ENCODE data around the gene DBT. TPM values are rescaled to one million over a fixed set of nuclear protein-coding genes. Genes with fewer than 3 reads are reported as not detected.
A peak's percentile ranks its signal among the peaks of the same experiment; 100 is the strongest.

Gene DBT
- total and polyA plus RNA-seq, 2 of the 13 experiments (the other 11 are each of a cell fraction or from before 2014, with no cell fraction given): 3.3 to 10.2 TPM

DNA sequence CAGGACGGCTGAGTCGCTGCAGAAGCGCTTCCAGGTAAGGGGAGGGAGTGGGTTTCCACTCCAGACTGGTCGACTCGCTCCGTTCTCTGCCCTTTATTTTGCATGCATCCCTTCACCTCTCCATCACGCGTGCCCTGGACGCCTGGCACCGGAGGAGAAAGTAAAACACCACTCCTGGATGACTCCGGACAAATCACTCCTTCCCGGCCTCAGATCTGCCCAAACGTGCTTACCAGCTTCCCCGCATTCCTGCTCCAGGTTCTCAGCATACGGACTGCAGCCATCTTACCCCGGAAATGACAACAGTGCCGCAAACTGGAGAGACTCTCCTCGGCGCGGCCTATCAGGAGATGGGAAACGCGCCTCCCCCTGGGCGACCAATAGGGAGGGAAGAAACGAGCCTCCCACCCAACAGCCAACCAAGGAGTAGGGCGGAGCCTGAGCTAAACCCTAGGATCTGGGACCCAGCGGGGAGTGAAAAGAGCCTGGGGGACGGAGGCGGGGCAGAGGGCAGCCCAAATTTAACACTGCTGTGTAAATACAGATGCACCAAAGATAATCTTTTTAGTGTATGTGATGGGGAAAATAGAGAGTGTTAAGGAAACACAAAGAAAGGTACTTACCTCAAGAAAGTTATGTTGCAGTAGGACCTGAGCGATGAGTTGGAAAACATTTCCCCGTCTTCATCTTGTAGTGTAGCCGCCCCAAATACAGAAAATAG is at the start of gene DBT (continued):
- TF ChIP-seq, protein P1, sequence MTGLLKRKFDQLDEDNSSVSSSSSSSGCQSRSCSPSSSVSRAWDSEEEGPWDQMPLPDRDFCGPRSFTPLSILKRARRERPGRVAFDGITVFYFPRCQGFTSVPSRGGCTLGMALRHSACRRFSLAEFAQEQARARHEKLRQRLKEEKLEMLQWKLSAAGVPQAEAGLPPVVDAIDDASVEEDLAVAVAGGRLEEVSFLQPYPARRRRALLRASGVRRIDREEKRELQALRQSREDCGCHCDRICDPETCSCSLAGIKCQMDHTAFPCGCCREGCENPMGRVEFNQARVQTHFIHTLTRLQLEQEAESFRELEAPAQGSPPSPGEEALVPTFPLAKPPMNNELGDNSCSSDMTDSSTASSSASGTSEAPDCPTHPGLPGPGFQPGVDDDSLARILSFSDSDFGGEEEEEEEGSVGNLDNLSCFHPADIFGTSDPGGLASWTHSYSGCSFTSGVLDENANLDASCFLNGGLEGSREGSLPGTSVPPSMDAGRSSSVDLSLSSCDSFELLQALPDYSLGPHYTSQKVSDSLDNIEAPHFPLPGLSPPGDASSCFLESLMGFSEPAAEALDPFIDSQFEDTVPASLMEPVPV (CRISPR knock-in tag; IDR thresholded peaks at IDR 0.05): 0 out of 2 replicates have a peak, but pooled peaks have one; percentile 58
- TF ChIP-seq, protein P2, sequence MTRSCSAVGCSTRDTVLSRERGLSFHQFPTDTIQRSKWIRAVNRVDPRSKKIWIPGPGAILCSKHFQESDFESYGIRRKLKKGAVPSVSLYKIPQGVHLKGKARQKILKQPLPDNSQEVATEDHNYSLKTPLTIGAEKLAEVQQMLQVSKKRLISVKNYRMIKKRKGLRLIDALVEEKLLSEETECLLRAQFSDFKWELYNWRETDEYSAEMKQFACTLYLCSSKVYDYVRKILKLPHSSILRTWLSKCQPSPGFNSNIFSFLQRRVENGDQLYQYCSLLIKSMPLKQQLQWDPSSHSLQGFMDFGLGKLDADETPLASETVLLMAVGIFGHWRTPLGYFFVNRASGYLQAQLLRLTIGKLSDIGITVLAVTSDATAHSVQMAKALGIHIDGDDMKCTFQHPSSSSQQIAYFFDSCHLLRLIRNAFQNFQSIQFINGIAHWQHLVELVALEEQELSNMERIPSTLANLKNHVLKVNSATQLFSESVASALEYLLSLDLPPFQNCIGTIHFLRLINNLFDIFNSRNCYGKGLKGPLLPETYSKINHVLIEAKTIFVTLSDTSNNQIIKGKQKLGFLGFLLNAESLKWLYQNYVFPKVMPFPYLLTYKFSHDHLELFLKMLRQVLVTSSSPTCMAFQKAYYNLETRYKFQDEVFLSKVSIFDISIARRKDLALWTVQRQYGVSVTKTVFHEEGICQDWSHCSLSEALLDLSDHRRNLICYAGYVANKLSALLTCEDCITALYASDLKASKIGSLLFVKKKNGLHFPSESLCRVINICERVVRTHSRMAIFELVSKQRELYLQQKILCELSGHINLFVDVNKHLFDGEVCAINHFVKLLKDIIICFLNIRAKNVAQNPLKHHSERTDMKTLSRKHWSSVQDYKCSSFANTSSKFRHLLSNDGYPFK (CRISPR knock-in tag; IDR thresholded peaks at IDR 0.05; ENCODE audit: borderline replicate concordance): peak; percentile 86
- no peak for TF ChIP-seq ZNF75D (CRISPR knock-in tag; IDR thresholded peaks at IDR 0.05; ENCODE audit: borderline replicate concordance)
- TF ChIP-seq MXD4 (CRISPR knock-in tag; IDR thresholded peaks at IDR 0.05): peak; percentile 62; the same call in 1 of the 2 replicates
- TF ChIP-seq, protein P3, sequence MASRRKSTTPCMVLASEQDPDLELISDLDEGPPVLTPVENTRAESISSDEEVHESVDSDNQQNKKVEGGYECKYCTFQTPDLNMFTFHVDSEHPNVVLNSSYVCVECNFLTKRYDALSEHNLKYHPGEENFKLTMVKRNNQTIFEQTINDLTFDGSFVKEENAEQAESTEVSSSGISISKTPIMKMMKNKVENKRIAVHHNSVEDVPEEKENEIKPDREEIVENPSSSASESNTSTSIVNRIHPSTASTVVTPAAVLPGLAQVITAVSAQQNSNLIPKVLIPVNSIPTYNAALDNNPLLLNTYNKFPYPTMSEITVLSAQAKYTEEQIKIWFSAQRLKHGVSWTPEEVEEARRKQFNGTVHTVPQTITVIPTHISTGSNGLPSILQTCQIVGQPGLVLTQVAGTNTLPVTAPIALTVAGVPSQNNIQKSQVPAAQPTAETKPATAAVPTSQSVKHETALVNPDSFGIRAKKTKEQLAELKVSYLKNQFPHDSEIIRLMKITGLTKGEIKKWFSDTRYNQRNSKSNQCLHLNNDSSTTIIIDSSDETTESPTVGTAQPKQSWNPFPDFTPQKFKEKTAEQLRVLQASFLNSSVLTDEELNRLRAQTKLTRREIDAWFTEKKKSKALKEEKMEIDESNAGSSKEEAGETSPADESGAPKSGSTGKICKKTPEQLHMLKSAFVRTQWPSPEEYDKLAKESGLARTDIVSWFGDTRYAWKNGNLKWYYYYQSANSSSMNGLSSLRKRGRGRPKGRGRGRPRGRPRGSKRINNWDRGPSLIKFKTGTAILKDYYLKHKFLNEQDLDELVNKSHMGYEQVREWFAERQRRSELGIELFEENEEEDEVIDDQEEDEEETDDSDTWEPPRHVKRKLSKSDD (CRISPR knock-in tag; IDR thresholded peaks at IDR 0.05; ENCODE audit: low read depth): peak; percentile 76; the same call in 1 of the 2 replicates
- TF ChIP-seq BRCA1 (CRISPR knock-in tag; IDR thresholded peaks at IDR 0.05): 0 out of 2 replicates have a peak, but pooled peaks have one; percentile 84
- 0 out of 2 replicates have a peak, but pooled peaks have one; percentile 39 for TF ChIP-seq SOX5 (CRISPR knock-in tag; IDR thresholded peaks at IDR 0.05; ENCODE audit: borderline replicate concordance)
- TF ChIP-seq, protein P4, sequence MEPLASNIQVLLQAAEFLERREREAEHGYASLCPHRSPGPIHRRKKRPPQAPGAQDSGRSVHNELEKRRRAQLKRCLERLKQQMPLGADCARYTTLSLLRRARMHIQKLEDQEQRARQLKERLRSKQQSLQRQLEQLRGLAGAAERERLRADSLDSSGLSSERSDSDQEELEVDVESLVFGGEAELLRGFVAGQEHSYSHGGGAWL (CRISPR knock-in tag; IDR thresholded peaks at IDR 0.05): peak; percentile 76
- no peak for TF ChIP-seq ATRX (CRISPR knock-in tag; IDR thresholded peaks at IDR 0.05; ENCODE audit: borderline replicate concordance)
- TF ChIP-seq ZNF44 (CRISPR knock-in tag; IDR thresholded peaks at IDR 0.05): peak; percentile 74; the same call in 1 of the 2 replicates
- TF ChIP-seq SATB2 (CRISPR knock-in tag; IDR thresholded peaks at IDR 0.05): 0 out of 2 replicates have a peak, but pooled peaks have one; percentile 60
- TF ChIP-seq ZNF747 (CRISPR knock-in tag; IDR thresholded peaks at IDR 0.05; ENCODE audit: borderline replicate concordance): no peak
- TF ChIP-seq MYC (CRISPR knock-in tag; IDR thresholded peaks at IDR 0.05; ENCODE audit: borderline replicate concordance): peak; percentile 69; the same call in 1 of the 2 replicates
- TF ChIP-seq, protein P5, sequence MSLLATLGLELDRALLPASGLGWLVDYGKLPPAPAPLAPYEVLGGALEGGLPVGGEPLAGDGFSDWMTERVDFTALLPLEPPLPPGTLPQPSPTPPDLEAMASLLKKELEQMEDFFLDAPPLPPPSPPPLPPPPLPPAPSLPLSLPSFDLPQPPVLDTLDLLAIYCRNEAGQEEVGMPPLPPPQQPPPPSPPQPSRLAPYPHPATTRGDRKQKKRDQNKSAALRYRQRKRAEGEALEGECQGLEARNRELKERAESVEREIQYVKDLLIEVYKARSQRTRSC (CRISPR knock-in tag; IDR thresholded peaks at IDR 0.05; ENCODE audit: low read depth): no peak
- TF ChIP-seq SMYD3 (CRISPR knock-in tag; IDR thresholded peaks at IDR 0.05): no peak
- peak; percentile 56; the same call in 1 of the 2 replicates for TF ChIP-seq DNMT3B (CRISPR knock-in tag; conservative IDR thresholded peaks at IDR 0.05)
- TF ChIP-seq ATAD3A (CRISPR knock-in tag; IDR thresholded peaks at IDR 0.05): no peak
- TF ChIP-seq, protein P6, sequence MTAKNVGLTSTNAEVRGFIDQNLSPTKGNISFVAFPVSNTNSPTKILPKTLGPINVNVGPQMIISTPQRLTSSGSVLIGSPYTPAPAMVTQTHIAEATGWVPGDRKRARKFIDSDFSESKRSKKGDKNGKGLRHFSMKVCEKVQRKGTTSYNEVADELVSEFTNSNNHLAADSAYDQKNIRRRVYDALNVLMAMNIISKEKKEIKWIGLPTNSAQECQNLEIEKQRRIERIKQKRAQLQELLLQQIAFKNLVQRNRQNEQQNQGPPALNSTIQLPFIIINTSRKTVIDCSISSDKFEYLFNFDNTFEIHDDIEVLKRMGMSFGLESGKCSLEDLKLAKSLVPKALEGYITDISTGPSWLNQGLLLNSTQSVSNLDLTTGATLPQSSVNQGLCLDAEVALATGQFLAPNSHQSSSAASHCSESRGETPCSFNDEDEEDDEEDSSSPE (CRISPR knock-in tag; IDR thresholded peaks at IDR 0.05): peak; percentile 47
- TF ChIP-seq ZNF777 (CRISPR knock-in tag; IDR thresholded peaks at IDR 0.05): no peak; the same call in 1 of the 2 replicates
